ENCODE data around the gene CACFD1.

The CACFD1 gene

DNA sequence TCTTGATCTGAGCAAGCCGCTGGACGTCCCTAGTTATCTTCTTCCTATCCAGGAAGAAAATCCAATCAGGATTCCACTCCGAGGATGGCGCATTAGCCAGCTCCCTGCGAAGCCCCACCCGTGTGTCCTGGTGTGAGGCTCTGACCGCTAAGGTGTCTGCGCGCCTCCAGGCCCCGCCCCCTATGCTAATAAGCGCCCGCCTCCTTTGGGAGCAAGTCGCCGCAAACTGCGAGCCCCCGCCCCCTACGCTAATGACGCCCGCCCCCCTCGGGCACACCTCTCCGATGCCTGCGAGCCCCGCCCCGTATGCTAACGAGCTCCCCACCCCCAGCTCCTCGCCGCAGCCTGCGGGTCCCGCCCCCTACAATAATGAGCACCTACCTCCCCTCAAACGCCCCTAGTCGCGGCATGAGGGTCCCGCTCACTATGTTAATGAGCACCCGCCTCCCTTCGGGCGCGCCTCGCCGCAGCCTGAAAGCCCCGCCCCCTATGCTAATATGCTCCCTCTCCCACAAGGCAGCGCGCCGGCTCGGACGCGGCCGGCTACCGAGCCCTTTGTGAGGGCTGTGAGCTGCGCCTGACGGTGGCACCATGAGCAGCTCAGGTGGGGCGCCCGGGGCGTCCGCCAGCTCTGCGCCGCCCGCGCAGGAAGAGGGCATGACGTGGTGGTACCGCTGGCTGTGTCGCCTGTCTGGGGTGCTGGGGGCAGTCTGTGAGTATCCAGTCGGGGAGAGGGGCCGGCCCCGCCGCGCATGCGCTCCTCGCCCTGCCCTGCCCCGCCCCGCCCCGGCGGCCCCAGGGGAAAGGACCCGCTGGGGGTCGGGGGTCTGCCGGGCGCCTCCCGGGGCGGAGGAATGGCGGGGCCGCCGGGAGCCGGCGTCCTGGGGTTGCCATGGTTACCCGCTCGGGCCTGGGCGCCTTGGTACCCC lies at the start of gene CACFD1:
CACFD1 (plus strand) TSS at position 503 of the 929 bp plus-strand sequence; CDS start at position 592, 89 bp downstream.
- DNase-seq, result peak; percentile 91

GRCh38 chr9:133415170-133415569 lies 44.6 kb upstream of the CACFD1 start:
- no peak for DNase-seq

DNA sequence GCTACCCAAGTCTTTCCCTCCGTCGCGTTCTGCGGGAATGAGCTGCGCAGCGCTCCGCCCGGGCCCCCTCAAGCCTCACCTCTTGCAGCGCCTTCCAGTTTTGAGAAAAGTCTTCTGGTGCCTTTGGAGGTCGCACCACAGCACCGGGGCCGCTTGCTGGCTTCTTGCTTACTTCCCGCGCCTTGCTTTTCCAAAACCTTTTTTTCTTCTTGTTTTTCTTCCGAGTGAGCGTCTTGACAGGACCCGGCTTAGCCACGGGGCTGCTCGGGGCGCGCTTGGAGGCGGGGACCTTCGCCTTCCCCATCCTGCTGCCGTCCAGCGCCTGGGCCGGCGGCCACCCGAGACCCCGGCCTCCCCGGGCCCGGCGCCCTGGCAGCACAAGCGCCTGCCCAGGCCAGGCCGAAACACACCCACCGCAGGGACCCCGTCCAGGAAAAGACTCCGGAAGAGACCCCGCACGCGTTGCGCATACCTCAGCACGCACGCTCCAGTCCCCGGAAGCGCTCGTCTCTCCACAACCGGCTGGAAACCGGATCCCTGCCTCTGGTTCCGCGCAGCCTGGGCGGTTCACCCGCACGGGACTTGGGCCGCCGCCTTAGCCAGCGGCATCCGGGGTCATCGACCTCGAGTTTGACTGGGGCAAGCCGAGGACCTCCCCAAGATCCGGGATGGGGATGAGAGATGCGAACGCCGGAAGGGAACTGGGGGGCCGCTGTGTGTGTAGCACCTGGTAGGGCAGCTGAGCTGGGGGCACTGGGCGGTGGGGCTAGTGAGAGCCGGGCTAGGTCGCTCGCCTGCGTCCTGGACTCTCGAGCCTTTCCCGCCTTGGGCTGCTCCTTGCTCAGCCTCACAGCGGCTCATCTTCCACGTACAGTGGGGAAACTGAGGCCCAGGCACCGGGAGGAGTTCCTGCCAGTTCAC lies 42.0 kb upstream of the CACFD1 start, which contains the start of gene REXO4:
REXO4 (minus strand) TSS at position 470 of the 921 bp plus-strand sequence; CDS start at position 304, 166 bp downstream.
- peak; percentile 76 for DNase-seq

- DNase-seq, result no peak
Observed at GRCh38 chr9:133419005-133419404, 40.8 kb upstream of the CACFD1 start.

- peak; percentile 18 for DNase-seq
Observed at GRCh38 chr9:133420392-133420827, 39.4 kb upstream of the CACFD1 start.

GRCh38 chr9:133421615-133422542 lies 37.9 kb upstream of the CACFD1 start, which contains the start of gene ADAMTS13:
Gene ADAMTS13, plus strand, starts transcription at chr9:133422367. Its CDS starts 77 bp downstream, at chr9:133422444.
- no peak for DNase-seq

- DNase-seq, result no peak
Observed at GRCh38 chr9:133423216-133423615, 36.6 kb upstream of the CACFD1 start.

- DNase-seq, result no peak
Observed at GRCh38 chr9:133424187-133424586, 35.6 kb upstream of the CACFD1 start.

DNA sequence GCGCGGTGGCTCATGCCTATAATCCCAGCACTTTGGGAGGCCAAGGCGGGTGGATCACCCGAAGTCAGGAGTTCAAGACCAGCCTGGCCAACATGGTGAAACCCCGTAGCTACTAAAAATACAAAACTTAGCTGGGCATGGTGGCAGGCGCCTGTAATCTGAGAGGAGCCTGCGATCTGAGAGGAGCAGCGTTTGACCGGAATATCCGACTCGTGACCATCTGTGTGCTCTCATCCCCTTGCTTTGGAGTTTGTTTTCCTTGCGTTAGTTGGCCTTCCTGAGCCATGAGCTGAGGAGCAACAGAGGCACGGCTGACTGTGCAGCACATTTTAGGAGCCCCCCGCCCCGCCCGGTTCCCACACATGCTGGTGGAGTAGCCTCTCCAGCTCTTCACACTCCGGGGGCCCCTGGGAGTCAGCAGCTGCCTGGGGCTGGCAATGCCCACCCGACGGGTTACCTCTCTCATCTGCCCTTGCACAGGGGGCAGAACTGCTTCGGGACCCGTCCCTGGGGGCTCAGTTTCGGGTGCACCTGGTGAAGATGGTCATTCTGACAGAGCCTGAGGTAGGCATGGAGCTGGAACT lies 34.6 kb upstream of the CACFD1 start:
- no peak for DNase-seq

GRCh38 chr9:133426011-133426410 lies 33.8 kb upstream of the CACFD1 start:
- no peak for DNase-seq

GRCh38 chr9:133427658-133428348 lies 32.0 kb upstream of the CACFD1 start:
- DNase-seq, result no peak

DNA sequence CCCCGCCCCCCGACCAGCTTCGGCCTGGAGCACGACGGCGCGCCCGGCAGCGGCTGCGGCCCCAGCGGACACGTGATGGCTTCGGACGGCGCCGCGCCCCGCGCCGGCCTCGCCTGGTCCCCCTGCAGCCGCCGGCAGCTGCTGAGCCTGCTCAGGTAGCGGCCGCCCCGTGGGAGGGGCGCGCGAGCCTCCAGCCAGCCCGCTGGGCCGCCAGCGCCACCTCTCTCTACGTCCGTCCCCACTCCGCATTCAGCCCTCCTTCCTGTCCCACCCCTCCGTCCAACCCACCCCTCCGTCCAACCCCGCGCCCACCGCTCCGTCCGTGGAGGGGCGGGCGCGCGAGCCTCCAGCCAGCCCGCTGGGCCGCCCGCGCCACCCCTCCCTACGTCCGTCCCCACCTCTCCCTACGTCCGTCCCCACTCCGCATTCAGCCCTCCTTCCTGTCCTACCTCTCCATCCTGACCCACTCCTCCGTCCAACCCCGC lies 31.1 kb upstream of the CACFD1 start:
- DNase-seq, result no peak

DNA sequence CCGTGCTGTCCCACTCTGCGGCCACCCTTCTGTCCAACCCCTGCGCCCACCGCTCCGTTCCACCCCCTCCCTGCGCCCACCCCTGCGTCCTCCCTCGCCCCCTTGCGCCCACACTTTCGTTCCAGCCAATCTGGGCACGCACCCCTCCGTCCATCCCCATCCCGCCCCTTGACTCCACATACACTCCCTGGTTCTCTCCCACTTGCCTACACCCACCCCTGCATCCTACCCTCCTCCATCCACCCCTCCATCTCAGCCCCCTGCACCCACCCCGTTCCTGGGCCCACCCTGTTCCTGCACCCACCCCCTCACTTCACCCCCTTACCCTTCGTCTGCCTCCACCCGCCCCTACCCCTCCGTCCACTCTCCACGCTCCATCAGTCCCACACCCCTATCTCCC lies 30.6 kb upstream of the CACFD1 start:
- no peak for DNase-seq

- no peak for DNase-seq
Observed at GRCh38 chr9:133429641-133430161, 30.1 kb upstream of the CACFD1 start.

GRCh38 chr9:133430244-133430643 lies 29.5 kb upstream of the CACFD1 start:
- no peak for DNase-seq

GRCh38 chr9:133433351-133433843 lies 26.4 kb upstream of the CACFD1 start:
- no peak for DNase-seq

DNA sequence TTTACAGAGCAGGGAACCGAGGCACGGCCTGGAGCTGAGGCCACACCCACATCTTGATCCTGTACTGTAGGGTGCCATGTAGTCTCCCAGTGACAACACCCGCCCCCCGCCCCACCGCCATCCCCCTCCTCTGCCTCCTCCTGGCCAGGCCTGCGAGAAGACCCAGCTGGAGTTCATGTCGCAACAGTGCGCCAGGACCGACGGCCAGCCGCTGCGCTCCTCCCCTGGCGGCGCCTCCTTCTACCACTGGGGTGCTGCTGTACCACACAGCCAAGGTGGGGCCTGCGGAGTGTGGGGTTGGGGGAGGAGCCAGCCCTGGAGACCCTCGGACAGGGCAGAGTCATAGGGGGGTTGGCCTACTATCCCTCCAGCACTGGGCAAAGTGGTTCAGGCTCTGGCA lies 23.1 kb upstream of the CACFD1 start:
- DNase-seq, result no peak

DNA sequence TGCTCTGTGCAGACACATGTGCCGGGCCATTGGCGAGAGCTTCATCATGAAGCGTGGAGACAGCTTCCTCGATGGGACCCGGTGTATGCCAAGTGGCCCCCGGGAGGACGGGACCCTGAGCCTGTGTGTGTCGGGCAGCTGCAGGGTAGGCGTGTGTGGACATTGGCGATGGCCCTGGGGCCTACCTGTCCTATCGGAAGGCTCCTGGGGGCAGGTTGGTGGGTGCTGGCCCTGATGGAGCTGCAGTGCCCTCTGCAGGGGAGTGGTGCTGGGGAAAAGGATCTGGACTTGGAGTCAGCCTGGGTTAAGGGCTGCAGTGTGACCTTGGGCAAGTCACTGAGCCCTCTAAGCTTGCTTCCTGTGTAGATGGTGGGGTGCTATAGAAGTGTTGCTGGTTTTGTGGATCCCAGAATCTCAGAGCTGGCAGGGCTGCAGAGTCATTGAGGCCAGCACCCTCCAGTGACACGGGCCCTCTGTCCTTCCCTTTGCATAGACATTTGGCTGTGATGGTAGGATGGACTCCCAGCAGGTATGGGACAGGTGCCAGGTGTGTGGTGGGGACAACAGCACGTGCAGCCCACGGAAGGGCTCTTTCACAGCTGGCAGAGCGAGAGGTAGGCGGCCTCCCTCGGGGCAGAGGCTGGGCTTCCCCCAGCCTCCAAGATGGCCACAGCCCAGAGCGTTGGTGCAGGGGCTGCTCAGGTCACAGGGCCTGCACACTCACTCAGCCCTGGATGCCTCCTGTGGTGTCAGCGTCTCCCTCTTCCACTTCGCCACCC lies 21.8 kb upstream of the CACFD1 start:
- no peak for DNase-seq

- DNase-seq, result no peak
Observed at GRCh38 chr9:133439337-133439736, 20.4 kb upstream of the CACFD1 start.

- DNase-seq, result no peak
Observed at GRCh38 chr9:133440874-133441273, 18.9 kb upstream of the CACFD1 start.

All from inflammatory macrophage treated with lipopolysaccharide for 4 hours (primary cell).